Left ventricle myocardium inferior (tissue), 1 donor: ENCODE measurements around the gene SIN3A. TPM values are rescaled to one million over a fixed set of nuclear protein-coding genes. Genes with fewer than 3 reads are reported as not detected.
"Not testable (repeated sequence)": the region's sequence is repeated elsewhere in the genome, so short reads cannot be mapped to it uniquely, and the experiment has no call there.

Experiments
- DNase-seq: peaks from one replicate; pipeline ENCODE4 v3.0.0-alpha.2; 2020
- H3K27ac ChIP-seq: fragments of 200-600 bp; replicated peaks from 2 replicates; pipeline ENCODE4 v1.8.0; 2021
- H3K27me3 ChIP-seq: fragments of 200-600 bp; 2 replicates; pipeline ENCODE4 v1.8.0; 2021; ENCODE audit warnings: low read depth
- H3K36me3 ChIP-seq: fragments of 200-600 bp; 2 replicates; pipeline ENCODE4 v1.8.0; 2021
- H3K4me1 ChIP-seq: fragments of 200-600 bp; 2 replicates; pipeline ENCODE4 v1.8.0; 2021
- H3K4me3 ChIP-seq: fragments of 200-600 bp; 2 replicates; pipeline ENCODE4 v1.8.0; 2021; ENCODE audit warnings: mild to moderate bottlenecking, moderate library complexity
- H3K9me3 ChIP-seq: fragments of 200-600 bp; replicated peaks from 2 replicates; pipeline ENCODE4 v1.8.0; 2021
- intact Hi-C: fragments of 100-400 bp; cut with micrococcal nuclease; formaldehyde crosslinking; loops from one replicate; pipeline ENCODE4 v1.11.0; 2022
- total RNA-seq: library from RNA; stranded (reverse); fragmentation: NEBNext Ultra II Directional; extraction: Animal tissue kit (Norgen Biotek cat#: 25700); gene quantifications from one replicate; pipeline ENCODE4 v1.2.1, GENCODE V29; 2021
- TF ChIP-seq, protein P1 (sequence below): fragments of 200-600 bp; IDR thresholded peaks from 2 replicates; pipeline ENCODE4 v1.8.0; 2021; ENCODE audit warnings: antibody characterized with exemption, mild to moderate bottlenecking, borderline replicate concordance
- donor health status: DM: no; HTN: yes; CAD: no; lungs with severe emphysema.

Gene SIN3A
- total RNA-seq, 1 donor from 2014 or later, result 28.0 TPM

DNA sequence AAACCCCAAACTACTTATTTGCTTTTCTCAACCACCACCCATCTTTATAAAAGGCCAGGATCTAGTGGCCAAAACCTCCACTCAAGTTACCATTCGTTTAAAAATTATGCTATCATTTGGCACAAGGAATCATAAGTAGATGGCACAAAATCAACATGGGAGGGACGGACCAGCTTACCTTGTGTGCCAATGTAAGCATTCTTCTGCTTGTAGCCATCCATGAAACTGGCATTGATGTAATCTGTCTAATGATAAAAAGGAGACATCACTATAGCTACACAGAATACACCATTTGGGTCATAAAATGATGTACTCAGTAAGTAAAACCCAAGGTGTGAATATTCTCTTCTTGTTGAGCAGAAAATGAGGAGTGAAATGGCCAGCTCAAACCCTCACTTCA lies 28.2 kb upstream of the SIN3A start:
- TF ChIP-seq, protein P1, sequence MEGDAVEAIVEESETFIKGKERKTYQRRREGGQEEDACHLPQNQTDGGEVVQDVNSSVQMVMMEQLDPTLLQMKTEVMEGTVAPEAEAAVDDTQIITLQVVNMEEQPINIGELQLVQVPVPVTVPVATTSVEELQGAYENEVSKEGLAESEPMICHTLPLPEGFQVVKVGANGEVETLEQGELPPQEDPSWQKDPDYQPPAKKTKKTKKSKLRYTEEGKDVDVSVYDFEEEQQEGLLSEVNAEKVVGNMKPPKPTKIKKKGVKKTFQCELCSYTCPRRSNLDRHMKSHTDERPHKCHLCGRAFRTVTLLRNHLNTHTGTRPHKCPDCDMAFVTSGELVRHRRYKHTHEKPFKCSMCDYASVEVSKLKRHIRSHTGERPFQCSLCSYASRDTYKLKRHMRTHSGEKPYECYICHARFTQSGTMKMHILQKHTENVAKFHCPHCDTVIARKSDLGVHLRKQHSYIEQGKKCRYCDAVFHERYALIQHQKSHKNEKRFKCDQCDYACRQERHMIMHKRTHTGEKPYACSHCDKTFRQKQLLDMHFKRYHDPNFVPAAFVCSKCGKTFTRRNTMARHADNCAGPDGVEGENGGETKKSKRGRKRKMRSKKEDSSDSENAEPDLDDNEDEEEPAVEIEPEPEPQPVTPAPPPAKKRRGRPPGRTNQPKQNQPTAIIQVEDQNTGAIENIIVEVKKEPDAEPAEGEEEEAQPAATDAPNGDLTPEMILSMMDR, result no peak
- Histone ChIP-seq H3K27ac (no peak overlapping the region), H3K36me3 (peaks cover 56% of the 10 kb centered on the region), H3K4me1 (no peaks in the 10 kb centered on the region), H3K9me3 (no peaks in the 10 kb centered on the region), H3K27me3 (no peaks in the 10 kb centered on the region), H3K4me3 (no peak overlapping the region)
- intact Hi-C loops, result no loop called here
- DNase-seq, result no peak

GRCh38 chr15:75477094-75477493 lies 25.6 kb upstream of the SIN3A start:
- H3K27ac ChIP-seq, intact Hi-C loops, H3K9me3 ChIP-seq, H3K4me1 ChIP-seq, DNase-seq, H3K27me3 ChIP-seq, H3K4me3 ChIP-seq: not testable (repeated sequence)
- peaks cover 65% of the 10 kb centered on the region for H3K36me3 ChIP-seq

DNA sequence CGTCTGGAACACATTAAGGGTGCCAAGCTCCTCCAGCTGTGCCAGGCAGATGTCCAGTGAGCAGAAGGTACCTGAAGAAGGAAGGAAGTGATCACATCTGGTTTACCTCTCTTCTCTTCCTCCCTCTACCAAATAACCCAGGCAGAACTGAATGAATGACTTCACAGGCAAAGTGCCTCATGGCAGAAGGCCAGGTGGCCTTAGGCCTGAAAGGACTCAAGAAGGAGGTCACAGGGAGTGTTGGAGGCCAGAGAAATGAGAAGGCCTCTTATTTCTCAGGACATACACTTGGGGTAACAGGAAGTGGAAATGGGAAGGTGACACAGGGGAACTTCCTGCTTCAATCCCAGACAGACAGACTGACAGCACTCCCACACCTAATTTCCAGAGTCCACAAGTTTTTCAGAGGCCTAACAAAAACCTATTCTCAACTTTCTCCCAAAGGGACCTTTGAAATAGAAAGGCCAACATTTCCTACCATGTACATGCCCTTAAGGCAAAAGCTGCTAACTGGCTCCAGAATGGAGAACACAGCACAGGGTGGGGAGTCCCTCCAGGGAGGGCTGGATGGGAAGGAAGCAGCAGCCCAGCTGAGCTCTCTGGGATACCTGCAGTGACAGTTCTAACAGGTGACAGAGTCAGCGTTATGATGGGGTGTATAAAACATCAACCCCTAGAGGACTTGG lies 17.6 kb upstream of the SIN3A start:
- Histone ChIP-seq H3K27me3 (no peaks in the 10 kb centered on the region), H3K4me3 (no peak overlapping the region), H3K4me1 (peaks cover 11% of the 10 kb centered on the region), H3K27ac (no peak overlapping the region), H3K9me3 (no peaks in the 10 kb centered on the region), H3K36me3 (peaks cover 86% of the 10 kb centered on the region)
- intact Hi-C loops, result no loop called here
- no peak for DNase-seq
- TF ChIP-seq, protein P1, result no peak

DNA sequence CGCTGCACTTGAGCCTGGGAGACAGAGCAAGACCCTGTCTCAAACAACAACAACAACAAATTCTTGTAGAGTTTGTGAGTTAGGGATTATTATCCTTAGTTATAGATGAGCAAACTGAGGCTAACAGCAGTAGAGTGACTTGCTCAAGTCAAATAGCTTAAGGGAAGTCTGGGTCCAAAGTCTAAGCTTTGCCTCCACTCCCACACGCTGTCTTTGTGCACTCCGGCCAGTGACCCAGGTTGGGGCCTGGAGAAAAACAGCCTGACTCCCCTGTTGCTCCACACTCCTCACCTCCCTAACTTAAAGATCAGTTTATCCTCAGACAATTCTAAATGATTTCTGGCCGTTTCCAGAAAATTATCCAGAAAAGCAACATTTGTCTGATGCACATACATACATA lies 9.2 kb upstream of the SIN3A start:
- no peak overlapping the region for H3K27ac ChIP-seq
- H3K36me3 ChIP-seq, result peaks cover 4% of the 10 kb centered on the region
- TF ChIP-seq, protein P1, result no peak
- no peak for DNase-seq
- no peaks in the 10 kb centered on the region for H3K27me3 ChIP-seq
- H3K4me1 ChIP-seq, result peaks cover 14% of the 10 kb centered on the region
- intact Hi-C loops, result no loop called here
- no peaks in the 10 kb centered on the region for H3K9me3 ChIP-seq
- no peak overlapping the region for H3K4me3 ChIP-seq

- Histone ChIP-seq H3K27me3 (no peaks in the 10 kb centered on the region), H3K27ac (no peak overlapping the region), H3K9me3 (no peaks in the 10 kb centered on the region), H3K4me1 (peaks cover 24% of the 10 kb centered on the region), H3K36me3 (no peaks in the 10 kb centered on the region), H3K4me3 (no peak overlapping the region)
- intact Hi-C loops, result no loop called here
- no peak for DNase-seq
- TF ChIP-seq, protein P1, result no peak
These were observed 8.1 kb upstream of the SIN3A start for GRCh38 chr15:75459581-75459980.

DNA sequence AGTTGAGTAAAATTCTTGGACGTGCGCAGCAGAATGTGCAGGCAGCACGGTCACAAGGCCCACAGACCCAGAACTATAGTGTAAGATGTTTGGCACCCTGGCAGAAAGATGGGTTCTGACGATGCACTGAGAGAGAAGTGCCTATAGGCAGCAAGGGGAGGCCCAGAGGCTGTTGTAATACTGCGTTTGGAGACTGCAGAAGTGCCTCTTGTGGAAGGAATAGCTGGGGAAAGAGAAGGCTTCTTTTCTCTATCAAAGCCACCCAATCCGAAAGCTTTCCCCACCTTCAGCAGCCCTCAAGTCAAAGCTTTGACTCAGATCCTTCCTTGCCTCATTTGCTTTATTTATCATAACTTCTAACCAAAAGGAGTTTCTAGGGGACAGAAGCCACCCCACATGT lies 5.2 kb upstream of the SIN3A start:
- Histone ChIP-seq H3K4me3 (peak overlapping the region; percentile 93), H3K27ac (no peak overlapping the region), H3K9me3 (no peaks in the 10 kb centered on the region), H3K27me3 (no peaks in the 10 kb centered on the region), H3K4me1 (peaks cover 40% of the 10 kb centered on the region), H3K36me3 (no peaks in the 10 kb centered on the region)
- no peak for DNase-seq
- intact Hi-C loops, result no loop called here
- TF ChIP-seq, protein P1, result no peak
